ENCODE results near the gene XYLT1.
A peak's percentile ranks its signal among the peaks of the same experiment; 100 is the strongest.
"Not testable (repeated sequence)": the region's sequence is repeated elsewhere in the genome, so short reads cannot be mapped to it uniquely, and the experiment has no call there.

Gene XYLT1

GRCh38 chr16:17435318-17435717 is 35.4 kb downstream of the XYLT1 start:
- no peak for FAIRE-seq
- DNase-seq (ENCODE audit: extremely low spot score, insufficient read length, low read depth) = no peak

GRCh38 chr16:17433577-17434451 is 36.9 kb downstream of the XYLT1 start:
- DNase-seq (ENCODE audit: extremely low spot score, insufficient read length, low read depth) (no peak), FAIRE-seq (no peak)

GRCh38 chr16:17432901-17433576 is 37.7 kb downstream of the XYLT1 start:
- FAIRE-seq (no peak), DNase-seq (ENCODE audit: extremely low spot score, insufficient read length, low read depth) (no peak)

- FAIRE-seq (no peak), DNase-seq (ENCODE audit: extremely low spot score, insufficient read length, low read depth) (no peak)
These were observed 38.7 kb downstream of the XYLT1 start for GRCh38 chr16:17431968-17432625.

GRCh38 chr16:17431012-17431411 is 39.7 kb downstream of the XYLT1 start:
- FAIRE-seq = no peak
- DNase-seq (ENCODE audit: extremely low spot score, insufficient read length, low read depth) = no peak

- FAIRE-seq = no peak
These were observed 44.3 kb downstream of the XYLT1 start for GRCh38 chr16:17426451-17426850.

GRCh38 chr16:17424771-17425170 is 46.0 kb downstream of the XYLT1 start:
- FAIRE-seq (no peak), DNase-seq (ENCODE audit: extremely low spot score, insufficient read length, low read depth) (no peak)

More at GRCh38 chr16:17426451-17426850, 44.3 kb downstream of the XYLT1 start:
- DNase-seq (ENCODE audit: extremely low spot score, insufficient read length, low read depth) = no peak

- FAIRE-seq (no peak), DNase-seq (ENCODE audit: extremely low spot score, insufficient read length, low read depth) (no peak)
These were observed 47.5 kb downstream of the XYLT1 start for GRCh38 chr16:17423221-17423620.

GRCh38 chr16:17420816-17421215 is 49.9 kb downstream of the XYLT1 start:
- FAIRE-seq (no peak), DNase-seq (ENCODE audit: extremely low spot score, insufficient read length, low read depth) (no peak)

GRCh38 chr16:17419266-17419665 is 51.5 kb downstream of the XYLT1 start:
- no peak for FAIRE-seq

GRCh38 chr16:17417740-17418139 is 53.0 kb downstream of the XYLT1 start:
- no peak for DNase-seq (ENCODE audit: extremely low spot score, insufficient read length, low read depth)
- no peak for FAIRE-seq

More at GRCh38 chr16:17419266-17419665, 51.5 kb downstream of the XYLT1 start:
- DNase-seq (ENCODE audit: extremely low spot score, insufficient read length, low read depth) = no peak

- DNase-seq (ENCODE audit: extremely low spot score, insufficient read length, low read depth) (peak; percentile 74), FAIRE-seq (peak; percentile 99)
These were observed 54.1 kb downstream of the XYLT1 start for GRCh38 chr16:17416461-17417311.

- DNase-seq (ENCODE audit: extremely low spot score, insufficient read length, low read depth) = no peak
- FAIRE-seq = no peak
These were observed 55.8 kb downstream of the XYLT1 start for GRCh38 chr16:17414916-17415315.

GRCh38 chr16:17414421-17414820 is 56.3 kb downstream of the XYLT1 start:
- DNase-seq (ENCODE audit: extremely low spot score, insufficient read length, low read depth) (no peak), FAIRE-seq (peak; percentile 68)

- FAIRE-seq (no peak), DNase-seq (ENCODE audit: extremely low spot score, insufficient read length, low read depth) (no peak)
These were observed 57.3 kb downstream of the XYLT1 start for GRCh38 chr16:17413508-17413907.

GRCh38 chr16:17412791-17413190 is 58.0 kb downstream of the XYLT1 start:
- FAIRE-seq (no peak), DNase-seq (ENCODE audit: extremely low spot score, insufficient read length, low read depth) (no peak)

GRCh38 chr16:17412221-17412620 is 58.5 kb downstream of the XYLT1 start:
- no peak for DNase-seq (ENCODE audit: extremely low spot score, insufficient read length, low read depth)
- FAIRE-seq = no peak

- DNase-seq (ENCODE audit: extremely low spot score, insufficient read length, low read depth) (no peak), FAIRE-seq (no peak)
These were observed 59.5 kb downstream of the XYLT1 start for GRCh38 chr16:17411263-17411662.

GRCh38 chr16:17410316-17410715 is 60.4 kb downstream of the XYLT1 start:
- FAIRE-seq; DNase-seq (ENCODE audit: extremely low spot score, insufficient read length, low read depth): not testable (repeated sequence)

- no peak for DNase-seq (ENCODE audit: extremely low spot score, insufficient read length, low read depth)
- no peak for FAIRE-seq
These were observed 60.9 kb downstream of the XYLT1 start for GRCh38 chr16:17409894-17410293.
